ENCODE results near the gene ENC1.

ENC1 gene

GRCh38 chr5:74655206-74655605 is 14.7 kb upstream of the ENC1 start:
- no peak for DNase-seq

GRCh38 chr5:74653991-74654390 is 13.5 kb upstream of the ENC1 start:
- no peak for DNase-seq

GRCh38 chr5:74652576-74652975 is 12.0 kb upstream of the ENC1 start:
- no peak for DNase-seq

GRCh38 chr5:74651710-74652109 is 11.2 kb upstream of the ENC1 start:
- DNase-seq = no peak

- DNase-seq = no peak
These were observed 9.0 kb upstream of the ENC1 start for GRCh38 chr5:74649421-74649973.

GRCh38 chr5:74648835-74649293 is 8.3 kb upstream of the ENC1 start:
- peak; percentile 23 for DNase-seq

GRCh38 chr5:74647096-74647495 is 6.6 kb upstream of the ENC1 start:
- DNase-seq = no peak

- peak; percentile 29 for DNase-seq
These were observed 2.6 kb upstream of the ENC1 start for GRCh38 chr5:74643111-74643562.

- no peak for DNase-seq
These were observed 2.0 kb upstream of the ENC1 start for GRCh38 chr5:74642543-74642863.

GRCh38 chr5:74641735-74642542 is 1.4 kb upstream of the ENC1 start:
- DNase-seq = no peak

- DNase-seq = peak; percentile 56
These were observed 616 bp upstream of the ENC1 start for GRCh38 chr5:74640954-74641734.

GRCh38 chr5:74639807-74640449 is 600 bp downstream of the ENC1 start:
- DNase-seq = peak; percentile 27

GRCh38 chr5:74638970-74639806 is 1.3 kb downstream of the ENC1 start:
- no peak for DNase-seq

- no peak for DNase-seq
These were observed 2.0 kb downstream of the ENC1 start for GRCh38 chr5:74638544-74638969.

GRCh38 chr5:74636552-74636951 is 4.0 kb downstream of the ENC1 start:
- DNase-seq = no peak

- no peak for DNase-seq
These were observed 4.4 kb downstream of the ENC1 start for GRCh38 chr5:74636149-74636548.

- DNase-seq = no peak
These were observed 5.8 kb downstream of the ENC1 start for GRCh38 chr5:74634611-74635286.

GRCh38 chr5:74633695-74634094 is 6.8 kb downstream of the ENC1 start:
- DNase-seq = no peak

GRCh38 chr5:74632947-74633356 is 7.6 kb downstream of the ENC1 start:
- no peak for DNase-seq

GRCh38 chr5:74631081-74631953 is 9.2 kb downstream of the ENC1 start:
- peak; percentile 53 for DNase-seq
